GM18502 (cell line): Measurements from ENCODE around the gene SHOX.

ENCODE experiments used
- ATAC-seq: cut with Tn5 transposase; IDR thresholded peaks from one replicate; pipeline ENCODE4 v1.9.1; 2021; ENCODE audit warnings: mild to moderate bottlenecking; ENCODE audit not compliant: unreplicated experiment, poor library complexity

Gene SHOX

DNA sequence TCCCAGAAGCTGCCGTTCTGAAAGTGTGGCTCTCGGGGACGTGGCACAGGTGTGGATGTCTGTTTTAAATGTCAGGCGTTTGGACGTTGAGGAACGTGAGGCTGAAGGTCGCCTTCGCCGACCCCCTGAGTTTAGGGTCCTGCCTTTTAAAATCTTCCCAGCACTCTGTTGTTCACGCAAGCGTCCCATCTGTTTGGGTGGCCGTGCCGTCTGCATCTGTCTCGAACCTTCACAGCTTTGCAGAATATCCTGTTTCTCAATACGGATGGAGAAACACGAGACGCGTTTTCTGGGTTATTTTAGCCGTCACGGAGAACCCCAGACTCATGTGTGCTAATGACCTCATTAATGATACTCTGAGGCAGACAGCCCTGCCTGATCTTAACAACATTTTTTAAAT lies 31.5 kb downstream of the SHOX start:
- no peak for ATAC-seq

DNA sequence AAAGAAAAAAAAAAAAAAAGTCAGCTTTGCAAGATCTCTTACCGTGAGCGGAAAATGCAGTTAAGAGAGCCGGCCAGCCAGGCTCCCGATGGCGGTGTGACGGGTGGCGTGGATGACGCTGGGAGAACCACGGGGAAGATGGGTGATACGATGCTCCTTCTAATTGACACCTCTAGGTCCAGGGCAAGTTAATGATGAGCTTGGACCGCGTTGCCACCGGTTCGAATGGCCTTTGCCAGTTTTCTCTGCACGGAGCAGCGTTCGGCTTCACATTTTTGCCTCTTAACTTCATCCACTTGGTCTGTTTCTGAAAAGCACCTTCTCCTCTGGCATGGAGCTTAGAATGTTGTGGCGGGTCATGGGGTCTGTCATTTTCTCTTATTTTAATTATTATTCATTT lies 33.2 kb downstream of the SHOX start:
- ATAC-seq = no peak

GRCh38 chrX:666762-667720 lies 36.5 kb downstream of the SHOX start:
- no peak for ATAC-seq

DNA sequence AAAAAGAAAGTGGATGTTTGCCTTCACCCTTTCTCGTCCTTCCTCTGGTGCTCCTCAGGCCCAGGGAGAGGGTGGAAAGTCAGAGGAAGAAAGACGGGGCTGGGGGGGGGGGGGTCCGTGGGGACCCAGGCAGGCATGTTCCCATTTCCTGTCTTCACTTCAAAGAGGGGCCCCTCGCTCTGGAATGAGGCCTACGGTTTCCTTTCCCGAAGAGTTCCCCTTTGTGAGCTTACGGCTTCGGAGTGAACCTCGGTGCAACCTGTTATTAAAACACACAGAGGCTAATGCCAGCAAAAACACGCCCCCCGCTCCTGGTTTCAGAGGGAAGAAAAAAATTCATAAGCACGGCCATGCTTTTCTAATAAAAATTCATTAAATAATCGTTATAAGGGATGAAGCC lies 40.1 kb downstream of the SHOX start:
- no peak for ATAC-seq

GRCh38 chrX:672931-673330 lies 42.3 kb downstream of the SHOX start:
- ATAC-seq = no peak

- ATAC-seq = no peak
Measured at GRCh38 chrX:675279-675954, 44.8 kb downstream of the SHOX start.

GRCh38 chrX:675955-676295 lies 45.3 kb downstream of the SHOX start:
- ATAC-seq = no peak

GRCh38 chrX:677376-677775 lies 46.8 kb downstream of the SHOX start:
- no peak for ATAC-seq

- no peak for ATAC-seq
Measured at GRCh38 chrX:679291-679979, 48.8 kb downstream of the SHOX start.

GRCh38 chrX:680062-680461 lies 49.5 kb downstream of the SHOX start:
- no peak for ATAC-seq

GRCh38 chrX:681989-682388 lies 51.4 kb downstream of the SHOX start:
- no peak for ATAC-seq

DNA sequence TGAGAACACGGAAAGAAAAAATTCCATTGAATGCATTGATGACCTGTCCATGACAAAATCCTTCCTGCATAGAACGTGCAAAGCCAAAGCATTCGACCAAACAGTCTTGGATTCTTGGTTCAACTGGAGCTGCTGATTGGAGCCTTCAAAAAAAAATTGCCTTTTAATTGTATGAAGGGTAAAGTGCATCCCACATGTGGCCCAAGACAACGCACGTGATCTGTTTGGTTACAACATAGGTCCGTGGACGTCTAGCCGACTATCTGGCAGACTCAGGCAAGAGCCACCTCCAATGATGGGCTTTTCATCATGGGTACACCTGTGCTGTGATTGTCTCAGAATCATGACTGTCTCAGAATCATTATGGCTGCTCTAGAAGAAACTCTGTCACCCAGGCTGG lies 52.3 kb downstream of the SHOX start:
- ATAC-seq = no peak

DNA sequence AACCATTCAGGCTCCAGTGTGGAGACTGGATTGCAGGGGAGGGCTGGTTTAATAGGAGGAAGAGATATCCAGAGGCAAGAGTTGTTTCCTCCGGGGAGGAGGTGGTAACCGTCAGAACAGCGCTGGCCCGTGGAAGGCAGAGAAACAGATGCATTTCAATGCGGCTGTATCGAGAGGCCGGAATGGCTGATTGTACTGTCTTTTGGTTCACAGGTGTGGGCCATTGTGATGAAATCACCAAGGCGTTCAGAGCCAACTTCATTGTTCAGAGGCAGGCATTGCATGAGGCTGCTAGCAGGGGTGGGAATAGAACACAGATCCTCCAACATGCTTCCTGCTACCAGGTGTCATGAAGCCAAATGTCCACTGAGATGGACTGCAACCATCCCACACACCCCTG lies 53.0 kb downstream of the SHOX start:
- ATAC-seq = no peak

- no peak for ATAC-seq
Measured at GRCh38 chrX:685120-686032, 54.8 kb downstream of the SHOX start.

DNA sequence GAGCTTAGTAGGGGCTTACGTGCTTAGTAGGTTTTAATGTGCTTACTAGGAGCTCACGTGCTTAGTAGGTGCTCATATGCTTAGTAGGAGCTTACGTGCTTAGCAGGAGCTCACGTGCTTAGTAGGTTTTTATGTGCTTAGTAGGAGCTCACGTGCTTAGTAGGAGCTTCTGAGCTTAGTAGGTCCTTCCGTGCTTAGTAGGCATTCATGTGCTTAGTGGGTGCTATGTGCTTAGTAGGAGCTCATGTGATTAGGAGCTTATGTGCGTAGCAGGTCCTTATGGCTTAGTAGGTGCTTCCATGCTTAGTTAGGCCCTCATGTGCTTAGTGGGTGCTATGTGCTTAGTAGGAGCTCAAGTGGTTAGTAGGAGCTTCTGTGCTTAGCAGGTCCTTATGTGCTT lies 59.4 kb downstream of the SHOX start:
- no peak for ATAC-seq

DNA sequence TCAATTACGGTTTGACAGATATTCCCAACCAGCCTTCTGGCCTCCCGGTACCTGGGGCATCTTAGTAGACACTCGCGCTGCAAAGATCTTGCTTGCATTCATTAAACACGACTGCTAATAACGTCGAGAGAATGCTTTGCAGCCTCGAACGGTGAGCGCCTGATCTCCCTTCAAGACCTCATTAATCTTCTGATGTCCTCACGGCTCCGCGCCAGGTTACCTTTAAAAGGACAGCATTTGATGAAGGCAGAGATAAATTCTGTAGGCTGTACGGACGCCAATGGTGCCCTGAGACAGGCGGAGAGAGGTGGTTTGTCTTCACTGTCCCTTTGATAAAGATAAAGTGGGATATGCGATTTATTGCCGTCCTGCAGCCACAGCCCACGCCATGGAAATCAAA lies 64.2 kb downstream of the SHOX start:
- no peak for ATAC-seq

- ATAC-seq = no peak
Measured at GRCh38 chrX:698206-698605, 67.6 kb downstream of the SHOX start.

GRCh38 chrX:700936-701335 lies 70.3 kb downstream of the SHOX start:
- no peak for ATAC-seq

DNA sequence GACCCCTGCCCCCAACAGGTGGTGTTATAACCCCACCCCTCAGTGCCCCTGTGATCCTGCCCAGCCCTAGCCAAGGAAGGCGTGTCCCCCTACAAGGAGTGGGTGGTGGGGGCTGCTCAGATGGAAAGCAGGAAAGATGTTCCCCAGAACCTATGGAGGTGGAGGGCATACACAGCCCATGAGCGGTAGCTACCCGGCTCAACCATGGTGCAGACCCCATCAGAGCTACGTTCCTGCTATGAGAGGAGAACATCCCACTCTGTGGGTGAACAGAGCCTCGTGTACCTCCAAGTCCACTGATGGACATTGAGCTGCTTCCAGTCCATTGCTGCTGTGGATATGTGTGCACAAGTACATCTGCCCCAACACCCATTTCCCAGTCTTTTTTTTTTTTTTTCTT lies 71.1 kb downstream of the SHOX start:
- ATAC-seq = no peak

DNA sequence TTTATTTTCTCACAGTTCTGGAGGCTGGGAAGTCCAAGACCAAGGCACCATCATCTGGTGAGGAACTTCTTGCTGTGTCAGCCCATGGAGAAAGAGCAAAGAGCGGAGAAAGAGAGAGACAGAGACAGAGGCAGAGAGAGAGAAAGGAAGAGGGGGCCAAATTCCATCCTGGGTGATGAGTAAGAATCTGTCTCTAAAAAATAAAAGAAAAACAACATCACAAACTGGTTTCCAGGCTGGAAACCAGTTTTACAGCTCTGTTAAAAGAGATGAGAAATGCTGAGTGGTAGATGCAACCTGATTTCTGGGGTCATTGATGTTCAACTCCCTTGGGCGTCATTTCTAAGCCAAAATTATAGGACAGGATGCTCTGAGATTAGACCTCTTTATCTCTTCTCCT lies 72.9 kb downstream of the SHOX start:
- no peak for ATAC-seq
